CD14-positive monocyte (primary cell): ENCODE measurements around the gene DNAI2. TPM values are rescaled to one million over a fixed set of nuclear protein-coding genes. Genes with fewer than 3 reads are reported as not detected.

ENCODE experiments used
- DNase-seq, 3 donors: peaks; one replicate each; pipeline ENCODE4 v3.0.0-alpha.2; 2011 to 2022
- H2AFZ ChIP-seq: 2 replicates; pipeline ENCODE4 v1.6.0; 2012; ENCODE audit warnings: mild to moderate bottlenecking, low read depth, low read length, inconsistent platforms; ENCODE audit not compliant: insufficient read depth, poor library complexity, severe bottlenecking
- H3K27ac ChIP-seq, 2 donors: 1 replicate in 1 of 2; 2 replicates in 1 of 2; pipeline ENCODE4 v1.5.1; 2012 to 2013; ENCODE audit warnings: low read length in 2 of 2, control low read depth in 1 of 2, inconsistent platforms in 1 of 2, low read depth in 1 of 2, mild to moderate bottlenecking in 1 of 2
- H3K27me3 ChIP-seq, 2 donors: one replicate each; pipeline versions ENCODE4 v1.6.0 to v1.6.1; 2011 to 2013; ENCODE audit warnings: low read length in 2 of 2; ENCODE audit not compliant: control insufficient read depth in 2 of 2, insufficient read depth in 2 of 2
- H3K36me3 ChIP-seq, 2 donors: replicated peaks in 1 of 2; 1 replicate in 1 of 2; 2 replicates in 1 of 2; pipeline versions ENCODE4 v1.5.1 to v1.6.1; 2012 to 2013; ENCODE audit warnings: low read length in 2 of 2, control low read depth in 1 of 2, inconsistent platforms in 1 of 2, mild to moderate bottlenecking in 1 of 2; ENCODE audit not compliant: insufficient read depth in 2 of 2, control insufficient read depth in 1 of 2
- H3K4me1 ChIP-seq, 2 donors: 1 replicate in 1 of 2; 2 replicates in 1 of 2; pipeline versions ENCODE4 v1.5.1 to v1.6.1; 2012 to 2013; ENCODE audit warnings: low read length in 2 of 2, control low read depth in 1 of 2, inconsistent platforms in 1 of 2, mild to moderate bottlenecking in 1 of 2, moderate library complexity in 1 of 2; ENCODE audit not compliant: insufficient read depth in 2 of 2, control insufficient read depth in 1 of 2
- H3K4me2 ChIP-seq: replicated peaks from 2 replicates; pipeline ENCODE3; 2012; ENCODE audit warnings: low read length, moderate library complexity, mild to moderate bottlenecking; ENCODE audit not compliant: poor library complexity, severe bottlenecking; ENCODE audit errors: extremely low read depth
- H3K4me3 ChIP-seq, 3 experiments: fragments of 200-600 bp in 1 of 3; sonication (generic) in 1 of 3; replicated peaks in 1 of 3; 1 replicate in 2 of 3; 2 replicates in 1 of 3; pipeline ENCODE4 v1.5.1; 2011 to 2013; ENCODE audit warnings: low read length in 3 of 3, mild to moderate bottlenecking in 3 of 3, control low read depth in 2 of 3, low read depth in 2 of 3, inconsistent platforms in 1 of 3, moderate library complexity in 1 of 3
- H3K79me2 ChIP-seq: 2 replicates; pipeline ENCODE4 v1.6.0; 2012; ENCODE audit warnings: mild to moderate bottlenecking, control low read depth, inconsistent platforms, low read length, moderate library complexity; ENCODE audit not compliant: insufficient read depth
- H3K9ac ChIP-seq: 2 replicates; pipeline ENCODE4 v1.6.0; 2017; ENCODE audit warnings: low read length, mild to moderate bottlenecking; ENCODE audit not compliant: insufficient read depth, poor library complexity, severe bottlenecking
- H3K9me3 ChIP-seq, 2 donors: replicated peaks in 1 of 2; 1 replicate in 1 of 2; 2 replicates in 1 of 2; pipeline versions ENCODE4 v1.5.1 to v1.6.1; 2012 to 2013; ENCODE audit warnings: low read length in 2 of 2, control low read depth in 1 of 2; ENCODE audit not compliant: control insufficient read depth in 1 of 2, insufficient read depth in 1 of 2
- H4K20me1 ChIP-seq: 2 replicates; pipeline ENCODE4 v1.6.0; 2012; ENCODE audit warnings: mild to moderate bottlenecking, low read length, control low read depth, moderate library complexity; ENCODE audit not compliant: insufficient read depth
- H3K27ac Mint-ChIP-seq, 7 donors: one replicate each; pipeline ENCODE4 v1.8.0; 2020; ENCODE audit warnings: mild to moderate bottlenecking in 7 of 7, mixed read lengths in 7 of 7, moderate library complexity in 6 of 7, inconsistent platforms in 2 of 7
- H3K27me3 Mint-ChIP-seq, 3 donors: one replicate each; pipeline ENCODE4 v1.8.0; 2021 to 2022; ENCODE audit warnings: low read depth in 3 of 3, mild to moderate bottlenecking in 3 of 3, mixed read lengths in 3 of 3, moderate library complexity in 3 of 3, inconsistent platforms in 1 of 3
- H3K36me3 Mint-ChIP-seq, 2 donors: one replicate each; pipeline ENCODE4 v1.8.0; 2020; ENCODE audit warnings: mixed read lengths in 2 of 2, inconsistent platforms in 1 of 2, mild to moderate bottlenecking in 1 of 2
- H3K4me1 Mint-ChIP-seq: one replicate; pipeline ENCODE4 v1.8.0; 2020; ENCODE audit warnings: mild to moderate bottlenecking, mixed read lengths
- H3K4me3 Mint-ChIP-seq, 2 donors: one replicate each; pipeline ENCODE4 v1.8.0; 2020; ENCODE audit warnings: mild to moderate bottlenecking in 2 of 2, mixed read lengths in 2 of 2, moderate library complexity in 1 of 2
- H3K9me3 Mint-ChIP-seq, 7 donors: one replicate each; pipeline ENCODE4 v1.8.0; 2020 to 2022; ENCODE audit warnings: mixed read lengths in 7 of 7, mild to moderate bottlenecking in 6 of 7, moderate library complexity in 6 of 7, inconsistent platforms in 2 of 7
- CTCF ChIP-seq: fragments of 200-600 bp; IDR thresholded peaks from one replicate; pipeline ENCODE4 v1.8.0; 2022; ENCODE audit warnings: antibody characterized with exemption, mild to moderate bottlenecking
- WGBS: methylation state at CpG from one replicate; pipeline ENCODE4 v1.1.5; 2013; ENCODE audit warnings: missing lambda C conversion rate; ENCODE audit not compliant: insufficient coverage; 5-methylcytosine and 5-hydroxymethylcytosine counted together
- intact Hi-C, 2 donors: fragments of 100-400 bp; cut with micrococcal nuclease; formaldehyde crosslinking; loops; one replicate each; pipeline versions ENCODE4 v1.15.0 to v1.15.1; 2023
- polyA plus RNA-seq, 3 donors: library from polyadenylated mRNA; depleted of rRNA in 1 of 3; unstranded in 2 of 3; stranded (reverse) in 1 of 3; fragments of 300-500 nt in 2 of 3; fragments of >200 nt in 1 of 3; fragmentation: Illumina TruSeq in 2 of 3; gene quantifications; 1 replicate in 2 of 3; 2 replicates in 1 of 3; pipeline ENCODE4 v1.2.3, GENCODE V29; 2012 to 2021

The DNAI2 gene
- polyA plus RNA-seq, 3 donors, result 0.07 TPM; not detected in 2

GRCh38 chr17:74309902-74310301, 35.9 kb downstream of the DNAI2 start:
- Mint-ChIP-seq H3K27ac (no peak overlapping the region), H3K27me3 (peaks cover 19 to 36% (median 24%) of the 10 kb centered on the region in 3 donors), H3K4me1 (peaks cover 14% of the 10 kb centered on the region), H3K4me3 (no peak overlapping the region), H3K9me3 (peaks cover 11 to 39% (median 29%) of the 10 kb centered on the region in 7 donors), H3K36me3 (no peaks in the 10 kb centered on the region)
- H3K4me3 ChIP-seq, result no peak overlapping the region
- no peak overlapping the region for H3K4me2 ChIP-seq
- H3K79me2 ChIP-seq, result no peaks in the 10 kb centered on the region
- H2AFZ ChIP-seq, result no peak overlapping the region
- H3K36me3 ChIP-seq, result no peaks in the 10 kb centered on the region
- intact Hi-C loops, result loop anchor here in 1 of 2 donors (10.0 kb wide), 1 partner anchor 45 kb away; no protein-coding TSS in a partner anchor
- H3K4me1 ChIP-seq, result peaks cover 4 to 11% of the 10 kb centered on the region in 2 donors
- 91% methylated on average over 8 of the region's 12 CpGs for WGBS
- peaks cover 0 to 5% of the 10 kb centered on the region in 2 donors for H3K27me3 ChIP-seq
- no peaks in the 10 kb centered on the region for H4K20me1 ChIP-seq
- no peak overlapping the region for H3K9ac ChIP-seq
- peaks cover 9 to 34% of the 10 kb centered on the region in 2 donors for H3K9me3 ChIP-seq
- no peak for DNase-seq
- TF ChIP-seq CTCF, result no peak
- no peak overlapping the region for H3K27ac ChIP-seq

GRCh38 chr17:74314877-74315276, 40.8 kb downstream of the DNAI2 start:
- H3K27me3 Mint-ChIP-seq, result peaks cover 11 to 16% (median 13%) of the 10 kb centered on the region in 3 donors
- H2AFZ ChIP-seq, result no peak overlapping the region
- H3K9me3 ChIP-seq, result peaks cover 7 to 26% of the 10 kb centered on the region in 2 donors
- no peaks in the 10 kb centered on the region for H3K36me3 ChIP-seq
- H3K4me3 ChIP-seq, result no peak overlapping the region
- no peak overlapping the region for H3K27ac ChIP-seq
- WGBS, result 98% methylated on average over 12 of the region's 15 CpGs
- DNase-seq, result no peak
- H3K9me3 Mint-ChIP-seq, result peaks cover 9 to 30% (median 18%) of the 10 kb centered on the region in 7 donors
- H3K9ac ChIP-seq, result no peak overlapping the region
- no peaks in the 10 kb centered on the region for H3K4me1 ChIP-seq
- no peaks in the 10 kb centered on the region for H3K36me3 Mint-ChIP-seq
- no peak overlapping the region for H3K4me3 Mint-ChIP-seq
- H3K27me3 ChIP-seq, result no peaks in the 10 kb centered on the region
- no peak overlapping the region for H3K27ac Mint-ChIP-seq
- no peak for TF ChIP-seq CTCF
- H3K4me2 ChIP-seq, result no peak overlapping the region
- no peaks in the 10 kb centered on the region for H3K4me1 Mint-ChIP-seq
- H3K79me2 ChIP-seq, result no peaks in the 10 kb centered on the region
- intact Hi-C loops, result no loop called here
- H4K20me1 ChIP-seq, result no peaks in the 10 kb centered on the region
